ENCODE data around the gene ZNF292.
"Not testable (repeated sequence)": the region's sequence is repeated elsewhere in the genome, so short reads cannot be mapped to it uniquely, and the experiment has no call there.

ZNF292 gene

DNA sequence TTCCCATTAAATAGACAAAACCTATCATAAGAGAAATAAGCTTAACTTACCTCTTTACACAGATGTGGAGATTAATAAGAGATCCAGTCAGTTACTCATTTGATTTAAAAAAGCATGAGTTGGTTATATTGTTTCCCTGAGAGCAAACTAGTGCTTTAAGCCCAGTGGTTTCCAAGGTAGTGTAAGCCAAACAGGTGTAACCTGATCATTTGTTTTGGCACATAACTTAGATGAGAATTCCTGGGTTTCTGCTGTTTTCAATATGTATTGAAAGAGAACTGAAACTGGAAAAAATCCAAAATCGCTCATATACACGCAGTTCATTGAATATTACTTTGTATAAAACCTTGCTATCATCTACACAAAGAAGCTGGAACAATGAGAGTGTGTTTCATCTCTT, 136.5 kb downstream of the ZNF292 start:
- peaks cover 25% of the 10 kb centered on the region for H3K27me3 Mint-ChIP-seq (ENCODE audit: low read depth)
- H3K27ac Mint-ChIP-seq: no peak overlapping the region
- H3K4me1 Mint-ChIP-seq (ENCODE audit: low read depth): no peaks in the 10 kb centered on the region
- H3K36me3 Mint-ChIP-seq (ENCODE audit: low read depth): no peaks in the 10 kb centered on the region
- no peak overlapping the region for H3K4me3 Mint-ChIP-seq
- no peaks in the 10 kb centered on the region for H3K9me3 Mint-ChIP-seq

DNA sequence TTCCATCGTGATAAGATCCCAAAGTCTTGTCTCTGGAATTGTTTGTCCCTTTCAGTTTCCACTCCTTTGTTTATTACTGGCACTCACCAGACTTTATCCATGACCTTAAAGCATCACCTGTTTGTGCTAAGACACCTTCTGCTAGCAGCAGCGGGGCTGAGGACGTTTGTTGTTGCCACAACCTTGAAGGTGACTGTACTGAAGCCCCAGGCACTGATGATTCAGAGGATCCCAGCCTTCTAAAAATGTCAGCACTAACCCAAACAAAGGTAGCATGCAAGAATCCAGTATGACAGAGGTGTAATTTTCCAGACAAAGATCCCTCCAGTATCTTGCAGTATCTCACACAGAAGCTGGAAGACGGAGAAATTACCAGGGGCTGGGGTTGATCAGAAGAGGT, 138.2 kb downstream of the ZNF292 start:
- Mint-ChIP-seq H3K36me3 (ENCODE audit: low read depth) (no peaks in the 10 kb centered on the region), H3K4me3 (no peak overlapping the region), H3K4me1 (ENCODE audit: low read depth) (no peaks in the 10 kb centered on the region), H3K27me3 (ENCODE audit: low read depth) (peaks cover 26% of the 10 kb centered on the region), H3K27ac (no peak overlapping the region), H3K9me3 (no peaks in the 10 kb centered on the region)

DNA sequence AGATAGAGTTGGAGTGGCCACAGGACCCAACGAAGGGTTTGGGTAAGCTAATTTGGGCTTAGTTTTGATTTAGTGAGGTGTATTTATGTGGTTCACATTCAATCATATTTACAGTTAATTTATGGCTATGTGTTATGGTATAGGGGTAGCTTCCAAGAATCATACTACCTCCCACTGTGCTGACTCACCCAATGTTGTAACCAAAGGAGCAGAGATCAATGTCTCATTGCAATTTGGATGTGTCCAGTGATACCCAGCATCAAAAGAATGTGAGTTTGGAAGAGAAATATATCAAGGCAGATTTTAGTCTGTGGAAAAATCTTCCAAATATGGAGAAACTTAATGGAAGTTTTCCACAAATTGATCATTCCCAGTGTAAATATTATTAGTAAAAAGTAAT, 141.8 kb downstream of the ZNF292 start:
- no peak overlapping the region for H3K27ac Mint-ChIP-seq
- no peaks in the 10 kb centered on the region for H3K4me1 Mint-ChIP-seq (ENCODE audit: low read depth)
- H3K27me3 Mint-ChIP-seq (ENCODE audit: low read depth): peaks cover 33% of the 10 kb centered on the region
- no peaks in the 10 kb centered on the region for H3K36me3 Mint-ChIP-seq (ENCODE audit: low read depth)
- no peak overlapping the region for H3K4me3 Mint-ChIP-seq
- no peaks in the 10 kb centered on the region for H3K9me3 Mint-ChIP-seq

DNA sequence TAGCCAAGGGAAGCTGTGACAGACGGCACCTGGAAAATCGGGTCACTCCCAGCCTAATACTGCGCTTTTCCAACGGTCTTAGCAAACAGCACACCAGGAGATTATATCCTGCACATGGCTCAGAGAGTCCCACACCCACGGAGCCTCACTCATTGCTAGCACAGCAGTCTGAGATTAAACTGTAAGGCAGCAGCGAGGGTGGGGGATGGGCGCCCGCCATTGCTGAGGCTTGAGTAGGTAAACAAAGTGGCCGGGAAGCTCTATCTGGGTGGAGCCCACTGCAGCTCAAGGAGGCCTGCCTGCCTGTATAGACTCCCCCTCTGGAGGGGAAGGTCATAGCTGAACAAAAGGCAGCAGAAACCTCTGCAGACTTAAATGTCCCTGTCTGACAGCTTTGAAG, 145.9 kb downstream of the ZNF292 start:
- not testable (repeated sequence) for H3K4me1 Mint-ChIP-seq (ENCODE audit: low read depth); H3K36me3 Mint-ChIP-seq (ENCODE audit: low read depth); H3K27ac Mint-ChIP-seq; H3K4me3 Mint-ChIP-seq; H3K9me3 Mint-ChIP-seq
- H3K27me3 Mint-ChIP-seq (ENCODE audit: low read depth): peaks cover 27% of the 10 kb centered on the region

DNA sequence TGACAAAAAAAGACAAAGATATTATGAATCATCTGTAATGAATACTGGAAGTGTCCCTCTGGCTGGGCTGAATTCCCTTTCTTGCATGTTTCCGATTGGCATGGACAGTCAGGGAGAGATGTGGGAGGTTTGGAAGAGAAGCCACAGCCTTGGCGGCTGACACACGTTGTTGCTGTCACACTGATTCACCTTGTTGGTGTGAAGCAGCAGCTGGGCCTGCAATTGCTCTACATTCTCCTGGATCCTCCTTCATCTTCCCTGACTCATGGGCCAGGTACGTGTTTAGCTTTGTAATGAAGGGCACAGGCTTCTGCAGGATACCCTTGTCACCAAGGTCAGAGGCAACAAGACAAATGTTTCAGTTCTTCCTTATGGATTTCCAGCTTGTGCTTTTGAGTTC, 153.6 kb downstream of the ZNF292 start:
- Mint-ChIP-seq H3K27me3 (ENCODE audit: low read depth) (peaks cover 32% of the 10 kb centered on the region), H3K27ac (no peak overlapping the region), H3K4me1 (ENCODE audit: low read depth) (no peaks in the 10 kb centered on the region), H3K36me3 (ENCODE audit: low read depth) (no peaks in the 10 kb centered on the region), H3K9me3 (peaks cover 7% of the 10 kb centered on the region), H3K4me3 (no peak overlapping the region)

DNA sequence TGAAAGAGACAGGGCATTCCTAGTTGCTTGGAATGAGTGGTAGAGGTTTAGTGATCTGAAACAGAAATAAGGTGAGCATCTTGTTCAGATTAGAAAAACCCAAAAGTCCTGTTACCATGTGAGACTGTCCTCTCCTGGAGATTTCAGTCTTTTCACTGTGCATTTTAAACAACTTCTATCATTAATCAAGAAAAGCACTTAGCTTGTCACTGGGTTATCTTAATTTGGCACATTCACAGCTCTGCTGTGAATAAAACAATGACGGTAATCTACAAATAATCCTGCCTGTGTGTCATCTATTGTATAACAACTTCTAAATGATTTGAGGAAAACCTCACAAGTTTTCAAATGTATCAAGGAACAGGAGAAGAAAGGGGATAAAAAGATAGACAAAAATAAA, 157.5 kb downstream of the ZNF292 start:
- H3K4me3 Mint-ChIP-seq: no peak overlapping the region
- H3K36me3 Mint-ChIP-seq (ENCODE audit: low read depth): no peaks in the 10 kb centered on the region
- H3K27ac Mint-ChIP-seq: no peak overlapping the region
- H3K27me3 Mint-ChIP-seq (ENCODE audit: low read depth): peaks cover 43% of the 10 kb centered on the region
- H3K4me1 Mint-ChIP-seq (ENCODE audit: low read depth): no peaks in the 10 kb centered on the region
- H3K9me3 Mint-ChIP-seq: no peaks in the 10 kb centered on the region

All from T-helper 1 cell treated with Interleukin-12 subunit alpha and Interleukin-12 subunit beta and Interleukin-4 antibody, amounts not matched to agents 30 μg/mL and 1 μg/mL, for 36 hours (primary cell).